Measurements from ENCODE around the gene JARID2. TPM values are rescaled to one million over a fixed set of nuclear protein-coding genes. Genes with fewer than 3 reads are reported as not detected.
"Not testable (repeated sequence)": the region's sequence is repeated elsewhere in the genome, so short reads cannot be mapped to it uniquely, and the experiment has no call there.

The JARID2 gene
- total and polyA plus RNA-seq, 4 donors: 3.8 to 14.8 (median 12.0) TPM

DNA sequence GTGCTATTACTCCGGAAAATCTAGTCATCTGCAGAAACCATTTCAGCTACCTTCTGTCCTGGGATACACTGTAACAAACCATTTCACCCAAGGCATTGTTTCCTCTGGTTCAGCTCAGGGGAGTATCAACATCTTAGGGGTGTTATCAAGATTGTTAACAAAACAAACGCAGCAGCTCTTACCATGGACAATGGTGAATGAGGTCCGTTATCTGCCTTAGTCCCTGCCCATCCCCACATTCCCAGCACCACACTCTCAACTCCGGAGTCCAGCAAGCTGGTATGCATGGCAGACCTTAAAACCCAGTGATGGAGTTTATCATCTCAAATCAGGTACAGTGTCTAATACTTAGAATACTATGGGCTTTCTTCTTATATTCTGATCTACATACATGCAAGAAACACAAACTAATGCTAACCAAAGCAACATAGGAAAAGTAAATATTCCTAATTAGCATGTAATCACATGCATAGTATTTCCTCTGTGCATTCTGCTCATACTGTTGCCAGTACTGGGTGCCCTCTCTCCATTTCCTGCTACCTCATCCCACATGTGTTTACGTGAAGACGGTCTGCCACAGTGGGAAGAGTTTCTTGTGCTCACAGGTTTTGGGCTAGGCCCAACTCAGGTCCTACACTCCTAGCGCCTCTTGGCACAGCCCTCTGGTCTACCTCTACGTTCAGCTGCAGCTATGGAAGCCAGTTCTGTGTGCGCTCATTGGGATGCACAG is 293.1 kb downstream of the JARID2 start:
- H3K4me3 ChIP-seq: no peak overlapping the region
- no peak overlapping the region for H3K9ac ChIP-seq (ENCODE audit: insufficient read depth in 1 of 2, low read length in 2 of 2)
- 74 to 78% methylated on average over 9 of the region's 9 CpGs for WGBS, 2 donors
- no peaks in the 10 kb centered on the region for H3K27me3 ChIP-seq (ENCODE audit: control insufficient read depth in 3 of 3, insufficient read depth in 3 of 3, low read length in 2 of 3)
- TF ChIP-seq, protein P1, sequence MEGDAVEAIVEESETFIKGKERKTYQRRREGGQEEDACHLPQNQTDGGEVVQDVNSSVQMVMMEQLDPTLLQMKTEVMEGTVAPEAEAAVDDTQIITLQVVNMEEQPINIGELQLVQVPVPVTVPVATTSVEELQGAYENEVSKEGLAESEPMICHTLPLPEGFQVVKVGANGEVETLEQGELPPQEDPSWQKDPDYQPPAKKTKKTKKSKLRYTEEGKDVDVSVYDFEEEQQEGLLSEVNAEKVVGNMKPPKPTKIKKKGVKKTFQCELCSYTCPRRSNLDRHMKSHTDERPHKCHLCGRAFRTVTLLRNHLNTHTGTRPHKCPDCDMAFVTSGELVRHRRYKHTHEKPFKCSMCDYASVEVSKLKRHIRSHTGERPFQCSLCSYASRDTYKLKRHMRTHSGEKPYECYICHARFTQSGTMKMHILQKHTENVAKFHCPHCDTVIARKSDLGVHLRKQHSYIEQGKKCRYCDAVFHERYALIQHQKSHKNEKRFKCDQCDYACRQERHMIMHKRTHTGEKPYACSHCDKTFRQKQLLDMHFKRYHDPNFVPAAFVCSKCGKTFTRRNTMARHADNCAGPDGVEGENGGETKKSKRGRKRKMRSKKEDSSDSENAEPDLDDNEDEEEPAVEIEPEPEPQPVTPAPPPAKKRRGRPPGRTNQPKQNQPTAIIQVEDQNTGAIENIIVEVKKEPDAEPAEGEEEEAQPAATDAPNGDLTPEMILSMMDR (IDR thresholded peaks at IDR 0.05; ENCODE audit: control extremely low read depth, extremely low read depth): no peak
- no peak for ATAC-seq (ENCODE audit: insufficient read depth, low FRiP score)
- no peaks in the 10 kb centered on the region for H3K36me3 ChIP-seq (ENCODE audit: control insufficient read depth in 4 of 4, insufficient read depth in 4 of 4, low read length in 4 of 4)
- H3K27ac ChIP-seq (ENCODE audit: low read depth in 1 of 2, low read length in 1 of 2): peak overlapping the region in 1 of 2 donors; percentile 46
- no peak for DNase-seq
- peaks cover 0 to 3% (median 0%) of the 10 kb centered on the region in 4 donors for H3K9me3 ChIP-seq (ENCODE audit: control insufficient read depth in 4 of 4, insufficient read depth in 3 of 4, low read length in 3 of 4)
- peaks cover 0 to 10% (median 2%) of the 10 kb centered on the region in 5 donors for H3K4me1 ChIP-seq (ENCODE audit: control insufficient read depth in 5 of 5, insufficient read depth in 5 of 5, low read length in 5 of 5)

DNA sequence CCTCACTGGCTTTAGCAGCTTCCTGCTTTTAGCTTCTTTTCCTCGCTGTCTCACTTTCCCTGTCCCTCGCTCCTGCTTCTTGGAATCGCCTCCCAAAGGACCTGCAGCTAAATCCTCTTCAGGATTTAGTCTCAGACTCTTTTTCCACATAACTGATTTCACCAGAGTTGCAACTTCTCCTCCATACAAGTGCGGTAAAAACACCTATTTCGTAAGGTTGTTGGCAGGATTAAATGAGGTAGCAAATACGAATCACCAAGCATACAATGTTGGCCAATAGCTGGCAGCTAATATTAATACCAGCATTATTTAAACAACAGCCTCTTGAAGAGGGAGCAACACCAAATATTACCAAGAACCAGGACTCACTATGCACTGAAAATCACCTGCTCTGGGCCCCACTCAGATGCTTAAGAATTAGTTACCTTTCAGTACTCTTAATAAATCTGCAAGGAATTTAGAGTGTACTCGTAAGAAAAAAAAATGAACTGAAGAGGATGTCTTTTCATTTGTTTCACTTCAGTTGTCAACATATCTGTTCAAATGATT is 293.9 kb downstream of the JARID2 start:
- peak overlapping the region in 1 of 2 donors; percentile 46 for H3K27ac ChIP-seq (ENCODE audit: low read depth in 1 of 2, low read length in 1 of 2)
- H3K4me1 ChIP-seq (ENCODE audit: control insufficient read depth in 5 of 5, insufficient read depth in 5 of 5, low read length in 5 of 5): peaks cover 0 to 10% (median 2%) of the 10 kb centered on the region in 5 donors
- TF ChIP-seq, protein P1 (IDR thresholded peaks at IDR 0.05; ENCODE audit: control extremely low read depth, extremely low read depth): no peak
- DNase-seq: peak in 2 of 3 donors; percentile 17 to 30
- peaks cover 0 to 3% (median 0%) of the 10 kb centered on the region in 4 donors for H3K9me3 ChIP-seq (ENCODE audit: control insufficient read depth in 4 of 4, insufficient read depth in 3 of 4, low read length in 3 of 4)
- no peak overlapping the region for H3K9ac ChIP-seq (ENCODE audit: insufficient read depth in 1 of 2, low read length in 2 of 2)
- no peaks in the 10 kb centered on the region for H3K27me3 ChIP-seq (ENCODE audit: control insufficient read depth in 3 of 3, insufficient read depth in 3 of 3, low read length in 2 of 3)
- no peak overlapping the region for H3K4me3 ChIP-seq
- 52 to 64% methylated on average over 7 of the region's 7 CpGs for WGBS, 2 donors
- ATAC-seq (ENCODE audit: insufficient read depth, low FRiP score): peak; percentile 52
- no peaks in the 10 kb centered on the region for H3K36me3 ChIP-seq (ENCODE audit: control insufficient read depth in 4 of 4, insufficient read depth in 4 of 4, low read length in 4 of 4)

DNA sequence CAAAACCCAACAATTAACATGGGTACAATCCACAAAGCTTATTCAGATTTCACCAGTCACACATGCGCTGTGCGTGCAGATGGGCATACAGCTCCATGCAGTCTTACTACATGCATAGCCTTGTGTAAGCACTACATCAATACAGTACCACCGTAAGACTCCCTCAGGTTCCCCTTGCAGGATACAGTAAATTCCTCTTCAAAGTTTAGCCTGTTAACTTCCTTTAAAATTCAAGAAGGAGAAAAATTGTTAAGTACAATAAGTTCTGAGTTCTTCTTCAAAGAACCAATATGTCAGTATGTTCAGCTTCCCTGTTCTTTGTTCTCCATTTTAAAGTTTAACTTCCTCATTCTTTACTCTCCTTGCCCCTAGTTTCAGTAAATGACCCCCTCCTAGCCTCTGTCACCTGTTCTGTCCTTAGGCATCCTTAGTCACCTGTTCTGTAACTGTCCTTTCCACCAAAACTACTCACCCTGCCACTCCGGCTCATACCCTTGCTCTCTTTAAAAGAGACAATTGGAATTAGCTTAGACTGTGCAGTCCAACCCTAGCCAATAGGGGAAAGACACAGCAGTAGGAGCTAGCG is 297.6 kb downstream of the JARID2 start:
- H3K27ac ChIP-seq (ENCODE audit: low read depth in 1 of 2, low read length in 1 of 2); ATAC-seq (ENCODE audit: insufficient read depth, low FRiP score): not testable (repeated sequence)

DNA sequence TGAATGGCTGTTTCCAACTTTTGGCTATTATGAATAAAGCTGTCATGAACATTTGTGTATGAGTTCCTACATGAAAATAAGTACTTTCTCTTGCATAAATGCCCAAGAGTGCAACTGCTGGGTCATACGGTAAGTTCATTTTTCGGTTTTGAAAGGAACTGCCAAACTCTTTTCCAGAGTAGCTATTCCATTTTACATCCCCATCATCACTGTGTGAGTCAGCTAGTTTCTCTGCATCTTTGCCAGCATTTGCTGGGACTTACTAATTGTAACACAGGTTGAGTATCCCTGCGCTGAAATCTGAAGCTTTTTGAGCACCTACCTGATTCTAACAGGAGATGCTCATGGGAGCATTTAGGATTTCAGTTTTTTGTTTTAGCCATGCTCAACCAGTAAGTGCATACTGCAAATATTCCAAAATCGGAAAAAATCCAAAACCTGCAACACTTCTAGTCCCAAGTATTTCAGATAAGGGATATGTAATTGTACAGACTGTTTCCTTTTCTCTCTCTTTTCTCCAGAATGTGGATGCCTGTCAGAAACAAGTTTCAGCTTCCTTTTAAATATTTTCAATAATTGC is 298.5 kb downstream of the JARID2 start:
- Histone ChIP-seq H3K9ac (ENCODE audit: insufficient read depth in 1 of 2, low read length in 2 of 2) (no peak overlapping the region), H3K4me1 (ENCODE audit: control insufficient read depth in 5 of 5, insufficient read depth in 5 of 5, low read length in 5 of 5) (peaks cover 0 to 24% (median 10%) of the 10 kb centered on the region in 5 donors), H3K27ac (ENCODE audit: low read depth in 1 of 2, low read length in 1 of 2) (no peak overlapping the region), H3K27me3 (ENCODE audit: control insufficient read depth in 3 of 3, insufficient read depth in 3 of 3, low read length in 2 of 3) (no peaks in the 10 kb centered on the region), H3K9me3 (ENCODE audit: control insufficient read depth in 4 of 4, insufficient read depth in 3 of 4, low read length in 3 of 4) (peaks cover 0 to 3% (median 0%) of the 10 kb centered on the region in 4 donors), H3K4me3 (no peak overlapping the region), H3K36me3 (ENCODE audit: control insufficient read depth in 4 of 4, insufficient read depth in 4 of 4, low read length in 4 of 4) (no peaks in the 10 kb centered on the region)
- DNase-seq: peak in 1 of 3 donors; percentile 32
- 83 to 89% methylated on average over 4 of the region's 4 CpGs for WGBS, 2 donors
- ATAC-seq (ENCODE audit: insufficient read depth, low FRiP score): no peak
- TF ChIP-seq, protein P1 (IDR thresholded peaks at IDR 0.05; ENCODE audit: control extremely low read depth, extremely low read depth): no peak

More for the DNA sequence above, 297.6 kb downstream of the JARID2 start:
- H3K27me3 ChIP-seq (ENCODE audit: control insufficient read depth in 3 of 3, insufficient read depth in 3 of 3, low read length in 2 of 3); H3K9me3 ChIP-seq (ENCODE audit: control insufficient read depth in 4 of 4, insufficient read depth in 3 of 4, low read length in 3 of 4); H3K36me3 ChIP-seq (ENCODE audit: control insufficient read depth in 4 of 4, insufficient read depth in 4 of 4, low read length in 4 of 4); H3K9ac ChIP-seq (ENCODE audit: insufficient read depth in 1 of 2, low read length in 2 of 2); DNase-seq; H3K4me3 ChIP-seq: not testable (repeated sequence)
- 79 to 93% methylated on average over 5 of the region's 5 CpGs for WGBS, 2 donors
- H3K4me1 ChIP-seq (ENCODE audit: control insufficient read depth in 5 of 5, insufficient read depth in 5 of 5, low read length in 5 of 5): peaks cover 0 to 23% (median 11%) of the 10 kb centered on the region in 5 donors
